Psoas muscle (tissue), 8 donors: ENCODE data around the gene RYR1. TPM values are rescaled to one million over a fixed set of nuclear protein-coding genes. Genes with fewer than 3 reads are reported as not detected.

Experiments used
- ATAC-seq, 4 donors: fragments of 200-7000 bp; cut with Tn5 transposase; one replicate each; pipeline ENCODE4 v1.9.1; 2020; ENCODE audit warnings: moderate library complexity in 3 of 4, mild to moderate bottlenecking in 2 of 4
- DNase-seq, 2 donors: peaks; one replicate each; pipeline ENCODE4 v3.0.0-alpha.2; 2020
- H3K27ac ChIP-seq: fragments of 200-600 bp; one replicate; pipeline ENCODE4 v1.8.0; 2022
- H3K27me3 ChIP-seq, 3 donors: fragments of 200-600 bp in 1 of 3; one replicate each; pipeline versions ENCODE4 v1.6.1 to v1.8.0; 2013 to 2022; ENCODE audit warnings: low read length in 2 of 3, mild to moderate bottlenecking in 2 of 3, moderate library complexity in 1 of 3; ENCODE audit not compliant: insufficient read depth in 3 of 3
- H3K36me3 ChIP-seq, 2 donors: fragments of 200-600 bp in 1 of 2; one replicate each; pipeline versions ENCODE4 v1.6.1 to v1.8.0; 2013 to 2022; ENCODE audit warnings: low read depth in 1 of 2, mild to moderate bottlenecking in 1 of 2, moderate library complexity in 1 of 2; ENCODE audit not compliant: insufficient read depth in 1 of 2
- H3K4me1 ChIP-seq: fragments of 200-600 bp; one replicate; pipeline ENCODE4 v1.8.0; 2022
- H3K4me3 ChIP-seq: fragments of 200-600 bp; one replicate; pipeline ENCODE4 v1.8.0; 2022; ENCODE audit warnings: mild to moderate bottlenecking
- H3K9me3 ChIP-seq: fragments of 200-600 bp; one replicate; pipeline ENCODE4 v1.8.0; 2022
- WGBS, 3 donors: extraction: QIAGEN DNeasy Blood & Tissue Kit; methylation state at CpG; one replicate each; pipeline versions ENCODE4 v1.1.6 to v1.1.7; 2013; 5-methylcytosine and 5-hydroxymethylcytosine counted together
- intact Hi-C, 2 donors: fragments of 100-400 bp; cut with DNase I; formaldehyde crosslinking; loops; one replicate each; pipeline versions ENCODE4 v1.11.0 to v1.14.2; 2022
- polyA plus RNA-seq, 3 donors: library from polyadenylated mRNA; stranded (reverse); fragments of 200-250 nt; gene quantifications; one replicate each; pipeline ENCODE4 v1.2.3, GENCODE V29; 2013
- total RNA-seq, 4 donors: library from RNA; stranded (reverse); fragmentation: NEBNext Ultra II Directional in 2 of 4; extraction: Animal tissue kit (Norgen Biotek cat#: 25700) in 2 of 4; gene quantifications; one replicate each; pipeline versions ENCODE4 v1.2.1 to v1.2.4, GENCODE V29; 2021 to 2023
- TF ChIP-seq, protein P1 (sequence below): fragments of 200-600 bp; IDR thresholded peaks from one replicate; pipeline ENCODE4 v1.8.0; 2022; ENCODE audit warnings: antibody characterized with exemption
- donor health status: healthy with polysubstance abuse.
- donor health status: DM: no; HTN: no; CAD: no; lungs with moderate emphysema.
- donor health status: Bipolar disorder and iron deficiency.
- donor health status: healthy.
- donor health status: DM: yes; HTN: yes; CAD: no.
- donor health status: DM: no; HTN: no; CAD: no.
- donor health status: DM: no; HTN: no; CAD: no.
- donor health status: DM: yes; HTN: yes; CAD: no.

RYR1 gene
- total and polyA plus RNA-seq, 7 donors: 56.0 to 1,211 (median 572) TPM

DNA sequence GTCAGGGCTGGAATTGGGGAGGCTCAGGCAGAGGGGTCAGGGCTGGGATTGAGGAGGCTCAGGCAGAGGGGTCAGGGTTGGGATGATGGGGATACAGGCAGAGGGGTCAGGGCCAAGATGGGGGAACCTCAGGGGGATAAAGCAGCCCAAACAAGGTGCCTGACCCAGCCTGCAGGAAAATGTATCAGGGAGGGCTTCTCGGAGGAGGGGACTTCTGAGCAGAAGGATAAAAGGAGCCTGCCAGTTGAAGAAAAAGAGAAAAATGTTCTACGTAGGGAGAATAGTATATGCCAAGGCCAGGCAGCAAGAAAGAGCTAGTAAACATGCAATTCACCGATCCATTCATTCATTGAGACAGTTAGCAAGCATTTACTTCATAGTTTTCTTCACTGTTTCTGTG, 99.4 kb downstream of the RYR1 start:
- ATAC-seq (no peak), DNase-seq (no peak)
- WGBS, 3 donors: 89 to 92% (median 91%) methylated on average over 3 of the region's 3 CpGs
- peaks cover 0 to 99% of the 10 kb centered on the region in 2 donors for H3K36me3 ChIP-seq
- H3K27me3 ChIP-seq: no peaks in the 10 kb centered on the region
- H3K4me1 ChIP-seq: no peaks in the 10 kb centered on the region
- TF ChIP-seq, protein P1, sequence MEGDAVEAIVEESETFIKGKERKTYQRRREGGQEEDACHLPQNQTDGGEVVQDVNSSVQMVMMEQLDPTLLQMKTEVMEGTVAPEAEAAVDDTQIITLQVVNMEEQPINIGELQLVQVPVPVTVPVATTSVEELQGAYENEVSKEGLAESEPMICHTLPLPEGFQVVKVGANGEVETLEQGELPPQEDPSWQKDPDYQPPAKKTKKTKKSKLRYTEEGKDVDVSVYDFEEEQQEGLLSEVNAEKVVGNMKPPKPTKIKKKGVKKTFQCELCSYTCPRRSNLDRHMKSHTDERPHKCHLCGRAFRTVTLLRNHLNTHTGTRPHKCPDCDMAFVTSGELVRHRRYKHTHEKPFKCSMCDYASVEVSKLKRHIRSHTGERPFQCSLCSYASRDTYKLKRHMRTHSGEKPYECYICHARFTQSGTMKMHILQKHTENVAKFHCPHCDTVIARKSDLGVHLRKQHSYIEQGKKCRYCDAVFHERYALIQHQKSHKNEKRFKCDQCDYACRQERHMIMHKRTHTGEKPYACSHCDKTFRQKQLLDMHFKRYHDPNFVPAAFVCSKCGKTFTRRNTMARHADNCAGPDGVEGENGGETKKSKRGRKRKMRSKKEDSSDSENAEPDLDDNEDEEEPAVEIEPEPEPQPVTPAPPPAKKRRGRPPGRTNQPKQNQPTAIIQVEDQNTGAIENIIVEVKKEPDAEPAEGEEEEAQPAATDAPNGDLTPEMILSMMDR: no peak
- intact Hi-C loops: no loop called here
- no peak overlapping the region for H3K27ac ChIP-seq
- H3K9me3 ChIP-seq: no peaks in the 10 kb centered on the region
- no peak overlapping the region for H3K4me3 ChIP-seq

DNA sequence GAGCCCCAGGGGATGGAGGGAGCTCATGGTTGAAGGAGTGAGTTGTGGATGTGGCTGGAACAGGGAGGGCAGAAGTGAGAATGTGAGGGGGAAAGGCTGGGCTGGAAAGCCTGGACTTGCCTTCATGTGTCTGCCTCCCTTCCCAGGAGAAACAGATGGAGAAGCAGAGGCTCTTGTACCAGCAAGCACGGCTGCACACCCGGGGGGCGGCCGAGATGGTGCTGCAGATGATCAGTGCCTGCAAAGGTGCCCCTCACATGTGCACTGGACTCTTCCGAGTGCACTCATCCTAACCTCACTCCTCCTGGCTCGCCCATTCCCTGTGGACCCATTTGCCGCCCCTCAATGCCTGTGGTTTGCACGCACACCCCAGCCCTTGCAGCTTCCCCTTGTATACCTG, 101.1 kb downstream of the RYR1 start:
- peaks cover 0 to 99% of the 10 kb centered on the region in 2 donors for H3K36me3 ChIP-seq
- intact Hi-C loops: no loop called here
- TF ChIP-seq, protein P1: no peak

DNA sequence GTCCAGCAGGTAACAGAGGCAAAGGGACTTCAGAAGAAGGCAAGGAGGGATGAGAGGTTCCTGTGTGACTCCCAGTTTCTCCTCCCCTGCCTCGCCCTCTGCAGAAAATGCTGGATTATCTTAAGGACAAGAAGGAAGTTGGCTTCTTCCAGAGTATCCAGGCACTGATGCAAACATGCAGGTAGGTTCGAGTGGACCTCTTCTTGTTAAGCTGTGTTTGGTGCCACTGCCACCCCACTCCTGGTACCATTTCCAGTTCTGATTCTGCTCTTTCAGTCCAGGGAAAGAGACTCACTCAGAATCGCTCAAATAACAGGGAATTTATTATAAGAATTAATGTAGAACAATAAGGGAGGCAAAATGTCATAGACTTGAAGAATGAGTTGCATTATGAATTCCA, 101.7 kb downstream of the RYR1 start:
- no peak overlapping the region for H3K27ac ChIP-seq
- no peak overlapping the region for H3K4me3 ChIP-seq
- WGBS, 3 donors: 89 to 94% (median 92%) methylated on average over 3 of the region's 3 CpGs
- ATAC-seq (no peak), DNase-seq (no peak)
- H3K36me3 ChIP-seq: peaks cover 0 to 99% of the 10 kb centered on the region in 2 donors
- H3K9me3 ChIP-seq: no peaks in the 10 kb centered on the region
- intact Hi-C loops: no loop called here
- H3K27me3 ChIP-seq: no peaks in the 10 kb centered on the region
- no peaks in the 10 kb centered on the region for H3K4me1 ChIP-seq
- TF ChIP-seq, protein P1: no peak

More for the DNA sequence above, 101.1 kb downstream of the RYR1 start:
- no peak overlapping the region for H3K27ac ChIP-seq
- H3K27me3 ChIP-seq: no peaks in the 10 kb centered on the region
- no peak overlapping the region for H3K4me3 ChIP-seq
- no peak for DNase-seq
- no peaks in the 10 kb centered on the region for H3K4me1 ChIP-seq
- WGBS, 3 donors: 87 to 98% (median 93%) methylated on average over 8 of the region's 8 CpGs
- no peak for ATAC-seq
- no peaks in the 10 kb centered on the region for H3K9me3 ChIP-seq

DNA sequence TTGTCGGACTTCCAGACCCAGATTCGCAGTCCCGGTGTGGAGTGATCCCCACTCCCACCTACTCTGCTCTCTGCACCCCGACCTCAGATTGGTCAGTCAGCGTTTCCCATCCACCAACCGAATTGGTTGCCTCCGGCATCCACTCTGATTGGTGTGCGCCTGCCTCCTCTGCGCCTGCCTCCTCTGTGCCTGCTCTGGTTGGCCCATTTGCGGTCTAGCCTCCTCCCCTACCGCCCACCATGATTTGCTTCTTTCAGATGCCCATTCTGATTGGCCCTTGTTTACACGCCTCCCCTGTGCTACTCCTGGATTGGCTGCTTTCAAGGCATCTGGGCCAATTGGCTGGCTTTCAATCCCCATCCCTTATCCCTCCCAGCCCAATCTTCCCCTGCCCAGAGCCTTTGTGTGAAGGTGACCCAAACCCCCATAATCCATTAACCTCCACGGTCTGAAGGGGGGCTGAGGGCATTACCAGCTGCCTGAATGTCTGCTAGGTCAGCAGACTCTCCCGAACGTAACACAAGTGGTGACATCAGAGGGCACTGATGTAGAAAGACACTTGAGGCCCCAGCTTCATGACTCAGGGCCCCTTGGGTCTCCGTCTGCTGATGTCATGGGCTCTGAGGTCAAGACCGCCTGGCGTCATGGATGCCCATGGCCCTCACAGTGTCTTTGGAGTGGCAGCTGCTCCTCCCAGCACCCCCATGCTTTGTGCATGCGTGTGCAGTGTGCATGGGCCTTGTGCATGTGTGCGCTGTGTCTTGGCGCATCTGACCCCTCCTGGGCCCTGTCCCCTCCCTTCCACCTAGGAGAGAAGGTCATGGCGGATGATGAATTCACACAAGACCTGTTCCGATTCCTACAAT, 103.8 kb downstream of the RYR1 start:
- intact Hi-C loops: no loop called here
- ATAC-seq: peak; percentile 50 to 63 (median 54)
- TF ChIP-seq, protein P1: no peak
- no peak for DNase-seq
- no peaks in the 10 kb centered on the region for H3K27me3 ChIP-seq
- no peaks in the 10 kb centered on the region for H3K9me3 ChIP-seq
- 83 to 85% (median 83%) methylated on average over 23 of the region's 23 CpGs for WGBS, 3 donors
- no peak overlapping the region for H3K4me3 ChIP-seq
- H3K4me1 ChIP-seq: no peaks in the 10 kb centered on the region
- peak overlapping the region; percentile 20 for H3K27ac ChIP-seq
- peaks cover 0 to 94% of the 10 kb centered on the region in 2 donors for H3K36me3 ChIP-seq
